HG03045 (cell line): ENCODE data around the gene ATP2C1.
A peak's percentile ranks its signal among the peaks of the same experiment; 100 is the strongest.

Experiments
- ATAC-seq: cut with Tn5 transposase; IDR thresholded peaks from one replicate; pipeline ENCODE4 v1.9.1; 2021; ENCODE audit warnings: mild to moderate bottlenecking, moderate library complexity; ENCODE audit not compliant: unreplicated experiment

ATP2C1 gene

GRCh38 chr3:130894130-130894985 is 474 bp downstream of the ATP2C1 start:
- peak; percentile 13 for ATAC-seq

DNA sequence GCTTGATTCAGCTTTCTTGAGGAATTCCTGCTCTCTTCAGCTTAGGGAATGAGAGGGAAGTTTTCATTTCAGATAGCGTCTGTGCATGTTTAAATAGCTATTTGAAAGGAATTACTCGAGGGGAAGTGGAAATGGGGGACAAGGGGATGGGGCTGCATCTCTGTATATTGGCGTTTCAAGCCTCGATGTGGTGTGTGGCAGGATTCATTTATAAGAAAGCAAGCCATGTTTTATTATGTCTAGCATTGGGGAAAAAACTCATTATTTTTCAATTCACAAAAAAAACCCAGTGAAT is 1.0 kb downstream of the ATP2C1 start:
- ATAC-seq = no peak

DNA sequence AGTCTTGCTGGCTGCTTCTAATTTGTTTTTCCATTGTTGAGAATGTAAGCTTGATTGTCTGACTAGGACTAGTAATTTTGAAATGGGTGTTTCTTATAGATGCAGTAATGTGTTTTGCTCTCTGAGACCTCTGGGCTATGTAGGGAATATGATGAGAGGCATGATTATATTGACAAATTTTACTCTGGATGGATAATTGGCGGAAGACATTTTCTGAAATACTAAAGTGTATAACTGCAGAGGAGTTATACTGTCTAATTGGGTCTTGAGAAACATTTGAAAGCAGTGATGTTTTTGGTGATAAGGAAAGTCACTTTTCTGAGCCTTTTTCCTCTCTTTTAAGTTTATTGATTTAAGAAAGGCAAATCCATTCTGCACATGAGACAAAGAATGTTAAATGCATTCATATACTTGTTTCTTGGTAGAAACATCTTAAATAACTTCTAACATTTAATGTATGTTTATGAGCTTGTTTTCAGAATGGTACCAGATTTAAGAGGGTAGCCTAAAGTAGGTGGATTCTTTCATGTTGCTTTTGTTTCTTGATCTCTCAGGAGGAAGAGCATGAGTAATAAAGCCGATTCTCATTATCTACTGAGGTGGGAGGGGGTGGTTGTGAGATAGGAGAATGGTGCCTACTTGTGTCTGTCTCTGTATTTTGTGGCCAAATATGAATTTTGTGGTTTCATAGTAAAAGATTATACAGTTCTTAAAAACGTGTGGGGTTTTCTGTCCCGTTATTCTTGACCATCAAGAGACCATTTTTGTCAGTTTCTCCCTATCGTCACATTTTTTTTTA is 2.0 kb downstream of the ATP2C1 start:
- ATAC-seq = no peak

GRCh38 chr3:130897316-130897715 is 3.4 kb downstream of the ATP2C1 start:
- ATAC-seq = no peak

DNA sequence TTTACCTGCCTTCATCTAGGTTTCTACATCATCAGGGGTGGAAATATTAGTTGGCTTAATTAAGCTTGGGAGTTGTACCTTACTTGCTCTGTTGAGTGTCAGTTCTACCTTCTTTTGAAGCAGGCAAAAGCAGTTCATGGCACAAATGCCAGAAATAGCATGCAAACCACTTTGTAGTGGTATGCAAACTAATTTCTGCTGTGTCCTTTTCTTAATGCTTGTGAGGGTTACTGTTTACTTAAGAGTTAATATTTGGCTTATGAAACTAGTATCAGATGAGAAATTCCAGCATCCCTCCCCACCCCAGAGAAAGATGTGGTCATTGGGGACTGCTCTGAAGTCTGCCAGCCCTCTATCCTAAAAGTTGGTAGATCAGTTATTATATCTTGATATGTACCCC is 7.1 kb downstream of the ATP2C1 start:
- peak; percentile 54 for ATAC-seq

DNA sequence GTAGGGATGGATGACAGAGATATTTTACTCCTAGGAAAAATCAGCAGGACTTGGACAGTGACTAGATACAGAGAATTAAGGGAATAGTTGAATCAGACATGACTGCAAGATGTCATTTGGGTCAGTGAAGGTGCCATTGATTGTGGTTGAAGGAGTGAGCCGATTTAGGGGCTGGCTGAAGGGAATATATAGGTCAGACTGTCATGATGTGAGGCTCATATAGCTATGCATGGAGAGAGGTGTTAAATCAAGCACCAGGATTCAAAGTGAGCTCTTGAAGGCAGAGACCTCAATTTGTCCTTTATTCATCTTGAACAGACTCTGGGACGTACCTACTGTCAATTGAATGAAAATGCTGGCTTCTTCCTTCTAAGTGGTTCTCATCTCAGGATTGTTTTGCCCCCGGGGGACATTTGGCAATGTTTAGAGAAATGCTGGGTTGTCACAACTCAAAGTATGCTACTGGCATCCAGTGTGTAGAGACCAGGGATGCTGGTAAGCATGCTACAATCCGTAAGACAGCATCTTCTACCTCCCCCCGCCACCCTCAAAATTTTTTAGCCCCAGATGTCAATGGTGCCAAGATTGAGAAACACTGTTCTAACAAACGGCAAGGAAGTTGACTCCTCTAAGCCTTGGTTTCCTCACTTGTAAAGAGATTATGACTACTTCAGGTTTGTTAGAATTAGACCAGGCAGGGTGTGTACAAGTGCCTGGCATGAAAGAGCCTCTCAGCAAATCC is 7.8 kb downstream of the ATP2C1 start:
- peak; percentile 3 for ATAC-seq

DNA sequence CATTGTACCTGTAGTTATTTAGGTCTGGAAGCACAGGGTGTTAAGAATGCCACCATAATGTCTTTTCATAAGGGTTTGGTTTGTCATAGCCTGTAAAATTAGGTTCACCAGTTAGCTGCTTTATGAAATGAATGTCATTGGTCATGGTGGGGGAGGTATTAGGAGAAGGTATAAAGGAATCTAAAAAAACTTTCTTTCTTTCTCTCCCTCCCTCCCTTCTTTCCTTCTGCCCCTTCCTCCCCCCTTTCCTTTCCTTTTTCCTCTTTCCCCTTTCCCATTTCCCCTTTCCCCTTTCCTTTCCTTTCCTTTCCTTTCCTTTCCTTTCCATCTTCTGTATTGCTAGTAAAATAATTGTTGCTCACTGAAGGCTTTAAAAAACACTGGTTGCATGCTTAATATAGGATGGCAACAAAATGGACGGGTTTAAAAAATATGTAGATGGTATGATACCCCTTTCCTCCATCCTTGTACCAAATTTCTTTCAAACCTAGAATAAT is 9.6 kb downstream of the ATP2C1 start:
- ATAC-seq = no peak

DNA sequence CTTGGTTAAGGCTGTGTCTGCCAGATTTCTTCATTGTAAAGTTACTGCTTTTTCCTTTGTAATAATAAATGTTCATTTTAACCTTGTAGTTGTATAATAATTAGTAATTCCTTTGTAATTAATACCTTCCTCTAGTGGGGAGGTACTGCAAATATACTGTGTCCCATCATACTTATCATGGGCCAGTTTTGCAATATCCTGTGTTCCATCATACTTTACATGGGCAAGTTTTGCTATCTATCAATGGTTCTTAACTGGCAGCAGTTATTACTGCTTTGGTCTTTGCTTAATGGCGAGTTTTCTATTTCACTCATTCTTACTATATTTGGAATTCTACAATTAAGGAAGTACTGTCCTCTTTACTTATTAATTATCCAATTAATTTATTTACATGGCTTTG is 10.6 kb downstream of the ATP2C1 start:
- no peak for ATAC-seq

GRCh38 chr3:130905551-130905950 is 11.7 kb downstream of the ATP2C1 start:
- no peak for ATAC-seq

DNA sequence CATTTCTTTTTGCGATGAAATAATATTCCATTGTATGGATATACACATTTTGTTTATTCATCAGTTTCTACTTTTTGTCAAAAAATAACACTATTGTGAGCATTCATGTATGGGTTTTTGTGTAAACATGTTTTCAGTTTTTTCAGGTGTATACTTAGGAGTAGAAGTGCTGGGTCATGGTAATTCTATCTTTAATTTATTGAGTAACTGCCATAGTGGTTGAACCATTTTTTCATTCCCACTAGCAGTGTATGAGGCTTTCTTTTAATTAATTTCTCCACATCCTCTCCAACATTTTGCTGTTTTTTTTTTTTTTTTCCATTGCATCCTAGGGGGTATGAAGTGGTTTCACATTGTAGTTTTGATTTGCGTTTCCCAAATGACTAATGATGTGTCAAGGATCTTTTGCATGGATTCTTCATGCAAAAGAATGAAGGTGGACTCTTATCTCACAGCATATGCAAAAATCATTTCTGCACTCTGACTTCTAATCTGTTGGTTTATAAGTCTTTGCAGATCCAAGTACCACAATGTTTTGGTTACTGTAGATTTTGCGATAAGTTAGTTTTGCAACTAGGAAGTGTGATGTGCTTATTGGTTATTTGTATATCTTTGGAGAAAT is 12.6 kb downstream of the ATP2C1 start:
- ATAC-seq = no peak

DNA sequence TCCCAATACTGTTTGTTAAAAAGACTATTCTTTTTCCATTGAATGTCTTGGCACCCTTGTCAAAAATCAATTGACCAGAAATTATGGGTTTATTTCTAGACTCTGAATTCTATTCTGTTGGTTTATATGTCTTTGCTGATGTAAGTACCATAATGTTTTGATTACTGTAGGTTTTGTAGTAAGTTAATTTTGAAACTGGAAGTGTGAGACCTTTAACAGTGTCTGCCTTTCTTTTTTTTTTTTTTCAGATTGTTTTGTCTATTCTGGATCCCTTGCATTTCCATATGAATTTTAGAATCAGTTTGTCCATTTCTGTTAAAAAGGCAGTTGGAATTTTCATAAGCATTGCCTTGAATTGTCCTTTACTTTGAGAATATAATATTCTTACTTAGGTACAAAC is 13.6 kb downstream of the ATP2C1 start:
- ATAC-seq = no peak

DNA sequence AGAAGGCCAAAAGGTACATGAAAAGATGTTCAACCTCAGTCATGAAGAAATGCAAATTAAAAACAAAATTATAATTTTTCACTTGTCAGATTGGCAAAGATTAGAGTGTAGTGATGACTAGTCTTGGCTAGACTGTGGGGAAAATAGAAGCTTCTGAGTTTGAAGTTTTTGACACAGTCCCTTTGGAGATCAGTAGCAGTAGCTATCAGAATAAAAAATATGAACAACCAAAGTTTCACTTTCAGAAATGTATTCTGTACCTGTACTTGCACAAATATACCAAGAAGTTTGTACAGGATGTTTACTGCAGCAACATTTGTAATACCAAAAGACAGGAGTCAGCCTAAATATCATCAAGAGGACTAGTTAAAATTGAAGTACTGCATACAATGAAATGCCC is 14.1 kb downstream of the ATP2C1 start:
- no peak for ATAC-seq

DNA sequence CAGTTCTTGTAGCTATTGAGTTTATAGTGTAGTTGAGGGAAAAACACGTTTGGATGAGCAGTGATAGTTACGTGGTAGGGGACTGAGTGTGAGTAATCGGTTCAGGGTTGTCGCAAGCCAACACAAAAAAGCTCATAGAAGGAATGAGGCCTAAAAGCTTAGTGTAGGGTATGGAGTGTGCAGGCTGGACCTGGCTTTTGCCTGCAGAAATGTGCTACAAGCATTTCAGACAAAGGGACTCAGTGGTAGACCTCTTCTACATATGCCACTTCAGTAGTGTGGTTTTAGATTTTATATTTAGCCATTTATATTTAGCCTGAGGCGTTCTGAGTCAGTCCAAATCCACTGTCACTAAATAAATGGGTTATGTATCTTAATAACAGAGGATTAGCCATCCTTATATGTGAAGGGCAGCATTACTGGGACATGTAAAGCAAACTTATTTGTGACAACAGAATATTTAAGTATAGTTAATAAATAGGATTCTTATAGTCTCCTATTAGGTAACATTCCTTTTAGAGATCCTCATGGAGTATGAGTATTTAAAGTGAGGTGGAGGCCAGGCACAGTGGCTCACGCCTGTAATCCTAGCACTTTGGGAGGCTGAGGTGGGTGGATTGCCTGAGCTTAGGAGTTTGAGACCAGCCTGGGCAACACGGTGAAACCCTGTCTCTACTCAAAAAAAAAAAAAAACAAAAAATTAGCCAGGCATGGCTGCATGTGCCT is 21.8 kb downstream of the ATP2C1 start:
- no peak for ATAC-seq

DNA sequence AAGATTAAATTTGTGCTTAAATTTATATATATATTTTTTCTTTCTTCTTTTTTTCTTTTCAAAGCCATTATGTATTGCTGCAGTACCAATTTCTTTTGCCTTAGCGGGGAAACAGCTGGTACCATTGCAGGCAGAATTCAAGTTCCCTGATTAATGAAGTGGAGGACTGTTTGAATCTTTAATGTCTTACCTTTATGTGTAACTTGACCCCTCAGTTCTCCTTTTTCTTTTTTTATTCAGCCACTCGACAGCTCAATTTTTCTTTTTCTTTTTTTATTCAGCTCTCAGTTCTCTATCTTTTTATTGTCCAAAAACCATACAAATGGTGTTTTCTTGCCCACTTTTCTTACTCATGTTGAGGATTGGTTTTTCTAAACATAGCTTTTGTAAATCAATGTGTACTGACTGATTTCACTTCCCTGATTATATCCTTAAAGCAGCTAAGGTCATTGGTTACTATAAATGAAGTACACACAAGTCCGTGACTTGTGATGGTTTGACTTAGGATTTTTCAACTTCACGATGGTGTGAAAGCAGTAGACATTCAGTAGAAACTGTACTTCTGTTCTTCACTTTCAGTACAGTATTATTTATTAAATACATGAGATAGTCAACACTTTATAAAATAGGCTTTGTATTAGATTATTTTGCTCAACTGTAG is 22.8 kb downstream of the ATP2C1 start:
- ATAC-seq = no peak

- ATAC-seq = no peak
These were observed 24.4 kb downstream of the ATP2C1 start for GRCh38 chr3:130918328-130918727.

- ATAC-seq = no peak
These were observed 31.7 kb downstream of the ATP2C1 start for GRCh38 chr3:130925628-130926027.

GRCh38 chr3:130926504-130926903 is 32.6 kb downstream of the ATP2C1 start:
- no peak for ATAC-seq

GRCh38 chr3:130929804-130930203 is 35.9 kb downstream of the ATP2C1 start:
- no peak for ATAC-seq

- no peak for ATAC-seq
These were observed 39.1 kb downstream of the ATP2C1 start for GRCh38 chr3:130932979-130933378.

DNA sequence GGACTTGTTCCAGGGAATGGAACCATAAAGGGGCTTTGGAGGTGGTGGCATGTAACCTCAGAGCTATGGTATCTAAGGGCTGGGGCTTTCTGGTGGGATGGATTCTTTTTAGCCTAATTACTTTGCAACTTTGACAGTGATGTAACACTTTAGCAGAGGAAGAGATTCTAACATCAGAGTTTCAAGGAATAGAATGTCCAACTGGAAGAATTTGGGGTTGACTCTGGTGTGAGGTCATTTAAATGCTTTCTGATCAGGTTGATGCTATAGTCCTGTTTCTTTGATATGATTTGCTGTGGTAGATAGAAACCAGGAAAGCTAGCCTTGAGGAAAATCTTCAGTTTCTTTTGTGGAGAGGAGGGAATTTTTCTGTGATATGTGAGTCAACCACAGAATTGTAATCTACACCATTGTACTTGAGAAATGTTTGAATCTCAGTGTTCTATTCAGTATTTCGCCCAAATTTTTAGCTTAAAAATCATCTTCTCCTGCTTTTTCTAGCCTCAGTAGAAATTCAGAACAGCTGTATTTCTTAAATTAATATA is 40.0 kb downstream of the ATP2C1 start:
- ATAC-seq = no peak
